MCF 10A (cell line): ENCODE data around the gene ARHGAP27. TPM values are rescaled to one million over a fixed set of nuclear protein-coding genes. Genes with fewer than 3 reads are reported as not detected.

Source experiments
- BruUV-seq: library from RNA; stranded (reverse); fragments of 400-500 nt; replicated peaks from 2 replicates; lab custom pipeline; 2021; lab: Mats Ljungman, UMichigan
- CTCF ChIA-PET: fragments of 300-600 bp; sonication (Branson Sonifier 250); formaldehyde crosslinking; extraction: SDS; loops from one replicate; lab custom pipeline; 2021; ENCODE audit warnings: antibody characterized with exemption, inconsistent platforms; lab: Yijun Ruan, JAX
- POLR2A ChIA-PET: fragments of 300-600, 350-650 bp; sonication (Branson Sonifier 250); formaldehyde crosslinking; extraction: SDS; loops from one replicate; lab custom pipeline; 2020; ENCODE audit warnings: antibody characterized with exemption, inconsistent platforms; lab: Yijun Ruan, JAX
- DNase-seq: peaks from one replicate; pipeline ENCODE4 v3.0.0-alpha.2; 2018; ENCODE audit not compliant: unreplicated experiment
- H3K27ac Mint-ChIP-seq: one replicate; pipeline ENCODE4 v1.8.0; 2022; ENCODE audit warnings: mild to moderate bottlenecking, low read depth, mixed read lengths; ENCODE audit not compliant: unreplicated experiment
- H3K27me3 Mint-ChIP-seq: one replicate; pipeline ENCODE4 v1.8.0; 2022; ENCODE audit warnings: mixed read lengths; ENCODE audit not compliant: insufficient read depth, unreplicated experiment
- H3K36me3 Mint-ChIP-seq: one replicate; pipeline ENCODE4 v1.8.0; 2022; ENCODE audit warnings: mild to moderate bottlenecking, moderate library complexity, mixed read lengths; ENCODE audit not compliant: insufficient read depth, unreplicated experiment
- H3K4me1 Mint-ChIP-seq: one replicate; pipeline ENCODE4 v1.8.0; 2022; ENCODE audit warnings: mixed read lengths; ENCODE audit not compliant: insufficient read depth, unreplicated experiment
- H3K4me3 Mint-ChIP-seq: one replicate; pipeline ENCODE4 v1.8.0; 2022; ENCODE audit warnings: mild to moderate bottlenecking, moderate library complexity, mixed read lengths; ENCODE audit not compliant: unreplicated experiment
- H3K9me3 Mint-ChIP-seq: one replicate; pipeline ENCODE4 v1.8.0; 2022; ENCODE audit warnings: mixed read lengths; ENCODE audit not compliant: unreplicated experiment
- intact Hi-C: fragments of 100-400 bp; cut with micrococcal nuclease; formaldehyde crosslinking; loops from 2 replicates; pipeline ENCODE4 v1.14.1; 2022
- total RNA-seq: library from RNA; stranded (reverse); gene quantifications from 2 replicates; pipeline ENCODE4 v1.2.3, GENCODE V29; 2022
- TF ChIP-seq, protein P1 (sequence below): fragments of 200-600 bp; IDR thresholded peaks from one replicate; pipeline ENCODE4 v1.8.0; 2022; ENCODE audit warnings: antibody characterized with exemption, mild to moderate bottlenecking; ENCODE audit not compliant: unreplicated experiment

Gene ARHGAP27
- total RNA-seq, 1 experiment from 2014 or later, result 30.5 TPM

- no peaks in the 10 kb centered on the region for H3K27me3 Mint-ChIP-seq
- peaks cover 5% of the 10 kb centered on the region for H3K4me1 Mint-ChIP-seq
- ChIA-PET POLR2A (interaction anchor here (0.6 to 3.7 kb wide), 6 partner anchors 67 to 167 kb away, joined by 3 to 32 read pairs (median 7); no protein-coding TSS in a partner anchor), CTCF (interaction anchor here (0.6 to 15.7 kb wide), 16 partner anchors 8 to 1611 kb away, joined by 3 to 229 read pairs (median 7); no protein-coding TSS in a partner anchor)
- no peaks in the 10 kb centered on the region for H3K9me3 Mint-ChIP-seq
- H3K4me3 Mint-ChIP-seq, result no peak overlapping the region
- no TSS peak for BruUV-seq
- DNase-seq, result no peak
- intact Hi-C loops, result no loop called here
- TF ChIP-seq, protein P1, sequence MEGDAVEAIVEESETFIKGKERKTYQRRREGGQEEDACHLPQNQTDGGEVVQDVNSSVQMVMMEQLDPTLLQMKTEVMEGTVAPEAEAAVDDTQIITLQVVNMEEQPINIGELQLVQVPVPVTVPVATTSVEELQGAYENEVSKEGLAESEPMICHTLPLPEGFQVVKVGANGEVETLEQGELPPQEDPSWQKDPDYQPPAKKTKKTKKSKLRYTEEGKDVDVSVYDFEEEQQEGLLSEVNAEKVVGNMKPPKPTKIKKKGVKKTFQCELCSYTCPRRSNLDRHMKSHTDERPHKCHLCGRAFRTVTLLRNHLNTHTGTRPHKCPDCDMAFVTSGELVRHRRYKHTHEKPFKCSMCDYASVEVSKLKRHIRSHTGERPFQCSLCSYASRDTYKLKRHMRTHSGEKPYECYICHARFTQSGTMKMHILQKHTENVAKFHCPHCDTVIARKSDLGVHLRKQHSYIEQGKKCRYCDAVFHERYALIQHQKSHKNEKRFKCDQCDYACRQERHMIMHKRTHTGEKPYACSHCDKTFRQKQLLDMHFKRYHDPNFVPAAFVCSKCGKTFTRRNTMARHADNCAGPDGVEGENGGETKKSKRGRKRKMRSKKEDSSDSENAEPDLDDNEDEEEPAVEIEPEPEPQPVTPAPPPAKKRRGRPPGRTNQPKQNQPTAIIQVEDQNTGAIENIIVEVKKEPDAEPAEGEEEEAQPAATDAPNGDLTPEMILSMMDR, result no peak
- no peak overlapping the region for H3K27ac Mint-ChIP-seq
- H3K36me3 Mint-ChIP-seq, result no peaks in the 10 kb centered on the region
Observed at GRCh38 chr17:45386178-45386577, 46.5 kb downstream of the ARHGAP27 start.

GRCh38 chr17:45385331-45385997 is 47.2 kb downstream of the ARHGAP27 start:
- peaks cover 5% of the 10 kb centered on the region for H3K4me1 Mint-ChIP-seq
- H3K36me3 Mint-ChIP-seq, result no peaks in the 10 kb centered on the region
- no peaks in the 10 kb centered on the region for H3K9me3 Mint-ChIP-seq
- no peaks in the 10 kb centered on the region for H3K27me3 Mint-ChIP-seq
- ChIA-PET POLR2A (interaction anchor here (0.6 to 3.7 kb wide), 7 partner anchors 12 to 166 kb away, joined by 3 to 32 read pairs (median 7); no protein-coding TSS in a partner anchor), CTCF (interaction anchor here (0.5 to 15.7 kb wide), 28 partner anchors 8 to 1611 kb away, joined by 3 to 229 read pairs (median 4); no protein-coding TSS in a partner anchor)
- H3K27ac Mint-ChIP-seq, result no peak overlapping the region
- H3K4me3 Mint-ChIP-seq, result no peak overlapping the region
- no TSS peak for BruUV-seq
- intact Hi-C loops, result loop anchor here (1.0 kb wide), 4 partner anchors 108 to 250 kb away; partner anchors contain the start of gene ACBD4
- TF ChIP-seq, protein P1, result peak; percentile 94
- DNase-seq, result peak; percentile 87

DNA sequence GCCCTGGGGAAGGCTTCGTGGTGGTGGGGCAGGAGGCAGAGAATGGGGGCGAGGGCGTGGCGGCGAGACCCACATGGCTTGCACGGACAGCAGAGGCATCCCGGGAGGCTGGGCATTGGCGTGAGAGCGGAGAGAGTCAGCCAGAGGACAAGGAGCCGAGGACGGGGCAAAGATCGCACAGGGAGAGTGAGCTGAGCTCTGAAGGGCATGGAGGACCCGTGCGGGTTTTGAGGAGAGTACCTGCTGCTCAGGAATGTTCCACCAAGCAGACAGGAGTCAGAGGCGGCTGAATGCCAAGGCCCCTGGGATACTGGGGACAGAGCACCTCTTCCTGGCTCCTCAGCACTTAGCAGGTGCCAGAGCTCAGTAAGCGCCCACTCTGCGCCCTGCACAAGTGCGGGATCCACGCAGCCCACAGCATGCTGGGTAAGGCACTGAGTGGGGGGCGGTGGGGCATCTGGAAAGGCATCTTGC is 47.8 kb downstream of the ARHGAP27 start:
- no TSS peak for BruUV-seq
- POLR2A ChIA-PET, result interaction anchor here (1.1 to 3.7 kb wide), 6 partner anchors 11 to 108 kb away, joined by 4 to 32 read pairs (median 7); no protein-coding TSS in a partner anchor

More for the DNA sequence above, 47.8 kb downstream of the ARHGAP27 start:
- Mint-ChIP-seq H3K4me3 (no peak overlapping the region), H3K27me3 (no peaks in the 10 kb centered on the region), H3K36me3 (no peaks in the 10 kb centered on the region), H3K27ac (no peak overlapping the region), H3K9me3 (no peaks in the 10 kb centered on the region), H3K4me1 (peaks cover 5% of the 10 kb centered on the region)
- intact Hi-C loops, result loop anchor here (1.0 kb wide), 4 partner anchors 108 to 250 kb away; partner anchors contain the start of gene ACBD4
- DNase-seq, result no peak
- CTCF ChIA-PET, result interaction anchor here (0.6 to 15.7 kb wide), 24 partner anchors 9 to 403 kb away, joined by 3 to 229 read pairs (median 6); no protein-coding TSS in a partner anchor
- TF ChIP-seq, protein P1, result no peak
